Activated CD8-positive, alpha-beta T cell treated with anti-CD3 and anti-CD28 coated beads for 36 hours (primary cell): ENCODE data around the gene BFSP2. TPM values are rescaled to one million over a fixed set of nuclear protein-coding genes. Genes with fewer than 3 reads are reported as not detected.

ENCODE experiments used
- ATAC-seq: fragments of 200-7000 bp; cut with Tn5 transposase; one replicate; pipeline ENCODE4 v1.10.0; 2021; ENCODE audit warnings: mild to moderate bottlenecking, moderate library complexity
- CTCF ChIA-PET: fragments of 350-600 bp; sonication (Branson Sonifier 250); formaldehyde crosslinking; loops from one replicate; lab custom pipeline; 2021; ENCODE audit warnings: antibody characterized with exemption; lab: Charles Lee
- POLR2A ChIA-PET: fragments of 350-600 bp; sonication (Branson Sonifier 250); formaldehyde crosslinking; loops from one replicate; lab custom pipeline; 2021; ENCODE audit warnings: antibody characterized with exemption; lab: Charles Lee
- DNase-seq: peaks from one replicate; pipeline ENCODE4 v3.0.0-alpha.2; 2020
- H3K27ac Mint-ChIP-seq: one replicate; pipeline ENCODE4 v1.8.0; 2021; ENCODE audit warnings: mild to moderate bottlenecking, mixed read lengths
- H3K27me3 Mint-ChIP-seq: one replicate; pipeline ENCODE4 v1.8.0; 2021; ENCODE audit warnings: mixed read lengths
- H3K36me3 Mint-ChIP-seq: one replicate; pipeline ENCODE4 v1.8.0; 2021; ENCODE audit warnings: low read depth, mixed read lengths
- H3K4me1 Mint-ChIP-seq: one replicate; pipeline ENCODE4 v1.8.0; 2021; ENCODE audit warnings: low read depth, mixed read lengths
- H3K4me3 Mint-ChIP-seq: one replicate; pipeline ENCODE4 v1.8.0; 2021; ENCODE audit warnings: mild to moderate bottlenecking, moderate library complexity, mixed read lengths
- H3K9me3 Mint-ChIP-seq: one replicate; pipeline ENCODE4 v1.8.0; 2021; ENCODE audit warnings: mixed read lengths
- intact Hi-C: fragments of 100-400 bp; cut with micrococcal nuclease; formaldehyde crosslinking; loops from one replicate; pipeline ENCODE4 v1.10.0; 2022
- total RNA-seq, 2 experiments: library from RNA; stranded (reverse); gene quantifications; one replicate each; pipeline ENCODE4 v1.2.3, GENCODE V29; 2021
- TF ChIP-seq, protein P1 (sequence below): fragments of 200-600 bp; IDR thresholded peaks from one replicate; pipeline ENCODE4 v1.8.0; 2022; ENCODE audit warnings: antibody characterized with exemption, mild to moderate bottlenecking

Gene BFSP2
- total RNA-seq, 2 experiments from 2014 or later: 0.51 to 1.1 TPM

DNA sequence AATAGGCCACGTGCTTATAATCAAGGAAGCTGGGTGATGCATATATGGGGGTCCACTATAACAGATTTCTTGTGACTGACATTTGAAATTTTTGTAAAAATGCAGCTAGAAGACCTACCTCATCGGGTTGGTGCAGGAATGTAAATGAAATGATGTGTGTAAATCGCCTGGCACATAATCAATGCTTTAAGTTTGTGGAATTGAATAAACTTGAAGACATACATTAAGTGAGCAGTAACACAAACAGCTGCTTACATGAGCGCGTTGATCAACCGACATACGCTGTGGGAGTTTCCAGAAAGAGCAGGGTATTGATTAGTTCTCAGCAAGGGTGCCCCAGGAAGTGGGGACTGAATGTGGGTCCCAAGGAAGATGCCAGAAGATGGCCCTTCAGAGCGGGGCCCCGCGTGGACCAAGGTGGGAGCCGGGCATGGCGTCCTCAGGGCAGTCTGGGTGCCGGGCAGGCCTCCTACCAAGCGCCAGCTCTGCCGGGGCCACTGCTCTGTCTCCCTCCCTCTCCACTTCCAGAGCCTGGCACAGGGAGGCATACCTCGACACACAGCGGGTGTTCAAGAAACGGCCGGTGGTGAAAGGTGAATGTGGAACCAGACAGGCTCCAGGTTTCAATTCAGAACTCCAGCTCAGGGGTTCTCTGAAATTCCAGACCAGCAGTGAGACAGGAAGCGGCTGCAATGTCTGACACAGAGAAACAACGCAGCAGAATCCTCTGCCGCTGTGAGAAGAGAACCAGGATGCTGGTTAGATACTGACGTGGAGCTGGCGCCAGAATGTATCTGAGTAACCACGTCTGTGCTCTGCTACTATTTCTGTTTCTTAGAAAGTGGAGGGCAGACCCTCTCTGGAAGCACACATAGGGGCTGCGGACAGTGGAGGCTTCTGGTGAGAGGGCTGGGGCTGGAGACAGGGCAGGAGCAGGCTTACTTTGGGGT lies 12.6 kb downstream of the BFSP2 start:
- TF ChIP-seq, protein P1, sequence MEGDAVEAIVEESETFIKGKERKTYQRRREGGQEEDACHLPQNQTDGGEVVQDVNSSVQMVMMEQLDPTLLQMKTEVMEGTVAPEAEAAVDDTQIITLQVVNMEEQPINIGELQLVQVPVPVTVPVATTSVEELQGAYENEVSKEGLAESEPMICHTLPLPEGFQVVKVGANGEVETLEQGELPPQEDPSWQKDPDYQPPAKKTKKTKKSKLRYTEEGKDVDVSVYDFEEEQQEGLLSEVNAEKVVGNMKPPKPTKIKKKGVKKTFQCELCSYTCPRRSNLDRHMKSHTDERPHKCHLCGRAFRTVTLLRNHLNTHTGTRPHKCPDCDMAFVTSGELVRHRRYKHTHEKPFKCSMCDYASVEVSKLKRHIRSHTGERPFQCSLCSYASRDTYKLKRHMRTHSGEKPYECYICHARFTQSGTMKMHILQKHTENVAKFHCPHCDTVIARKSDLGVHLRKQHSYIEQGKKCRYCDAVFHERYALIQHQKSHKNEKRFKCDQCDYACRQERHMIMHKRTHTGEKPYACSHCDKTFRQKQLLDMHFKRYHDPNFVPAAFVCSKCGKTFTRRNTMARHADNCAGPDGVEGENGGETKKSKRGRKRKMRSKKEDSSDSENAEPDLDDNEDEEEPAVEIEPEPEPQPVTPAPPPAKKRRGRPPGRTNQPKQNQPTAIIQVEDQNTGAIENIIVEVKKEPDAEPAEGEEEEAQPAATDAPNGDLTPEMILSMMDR: no peak
- Mint-ChIP-seq H3K4me3 (no peak overlapping the region), H3K27me3 (no peaks in the 10 kb centered on the region), H3K27ac (no peak overlapping the region), H3K9me3 (no peaks in the 10 kb centered on the region), H3K4me1 (peaks cover 3% of the 10 kb centered on the region), H3K36me3 (no peaks in the 10 kb centered on the region)
- intact Hi-C loops: no loop called here
- DNase-seq (no peak), ATAC-seq (peak; percentile 19)
- POLR2A ChIA-PET: interaction anchor here (0.6 to 1.2 kb wide), 2 partner anchors 30 to 174 kb away, joined by 3 read pairs; no protein-coding TSS in a partner anchor
- CTCF ChIA-PET: interaction anchor here (1.1 to 1.3 kb wide), 2 partner anchors 12 to 686 kb away, joined by 3 to 4 read pairs; no protein-coding TSS in a partner anchor

DNA sequence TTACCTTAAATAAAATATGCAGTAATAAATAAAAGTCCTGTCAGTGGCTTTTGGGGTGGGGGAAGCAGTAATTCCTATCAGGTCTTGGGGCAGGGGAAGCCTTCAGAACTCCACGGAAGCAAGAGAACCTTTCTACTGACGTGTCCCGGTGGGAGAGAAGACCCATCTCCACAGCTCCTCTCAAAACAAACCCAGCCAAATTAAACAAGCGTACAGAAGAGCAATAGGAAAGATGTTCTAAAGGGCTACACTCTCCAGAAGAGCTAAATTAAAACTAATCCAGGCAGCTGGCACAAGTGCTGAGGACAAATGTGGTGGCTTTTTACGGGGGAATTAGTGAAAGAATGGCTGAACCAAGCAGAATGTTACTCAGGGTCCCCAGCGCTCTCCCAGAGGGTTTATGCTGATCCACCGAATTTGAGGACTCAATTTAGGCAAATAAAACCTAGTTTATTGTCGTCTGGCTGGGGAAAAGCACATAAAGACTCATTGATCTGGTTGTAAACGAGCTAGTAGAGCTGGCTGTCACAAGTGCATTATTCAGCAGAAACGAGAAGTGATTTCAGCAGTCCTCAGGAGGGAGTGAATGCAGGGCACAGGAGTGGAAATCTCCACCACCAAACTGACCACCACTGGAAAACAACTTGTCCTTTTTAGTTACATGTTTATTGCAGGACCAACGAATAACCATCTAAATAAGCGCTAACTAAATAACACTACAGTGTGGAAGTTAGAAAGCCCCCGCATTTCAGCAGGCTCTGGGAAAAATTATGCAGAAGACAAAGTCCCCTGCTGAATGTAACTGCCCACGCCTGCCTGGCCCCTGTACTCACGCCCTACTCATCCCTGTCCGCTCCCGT lies 13.5 kb downstream of the BFSP2 start:
- Mint-ChIP-seq H3K27ac (no peak overlapping the region), H3K4me1 (peaks cover 3% of the 10 kb centered on the region), H3K36me3 (no peaks in the 10 kb centered on the region), H3K9me3 (no peaks in the 10 kb centered on the region), H3K4me3 (no peak overlapping the region), H3K27me3 (no peaks in the 10 kb centered on the region)
- ChIA-PET CTCF (interaction anchor here (0.7 to 1.1 kb wide), 2 partner anchors 8 to 11 kb away, joined by 4 read pairs; no protein-coding TSS in a partner anchor), POLR2A (interaction anchor here (0.6 to 1.2 kb wide), 2 partner anchors 31 to 173 kb away, joined by 3 read pairs; no protein-coding TSS in a partner anchor)
- TF ChIP-seq, protein P1: no peak
- intact Hi-C loops: no loop called here
- ATAC-seq: peak; percentile 60
- peak; percentile 26 for DNase-seq

DNA sequence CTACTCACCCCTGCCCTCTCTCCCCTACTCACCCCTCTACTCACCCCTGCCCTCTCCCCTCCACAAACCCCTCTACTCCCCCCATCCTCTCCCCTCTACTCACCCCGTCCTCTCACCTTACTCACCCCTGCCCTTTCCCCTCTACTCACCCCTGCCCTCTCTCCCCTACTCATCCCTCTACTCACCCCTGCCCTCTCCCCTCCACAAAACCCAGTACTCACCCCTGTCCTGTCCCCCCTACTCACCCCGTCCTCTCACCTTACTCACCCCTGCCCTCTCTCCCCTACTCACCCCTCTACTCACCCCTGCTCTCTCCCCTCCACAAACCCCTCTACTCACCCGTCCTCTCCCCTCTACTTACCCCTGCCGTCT lies 14.2 kb downstream of the BFSP2 start:
- no peak for ATAC-seq
- TF ChIP-seq, protein P1: no peak
- H3K36me3 Mint-ChIP-seq: no peaks in the 10 kb centered on the region
- DNase-seq: no peak
- intact Hi-C loops: no loop called here
- no peaks in the 10 kb centered on the region for H3K9me3 Mint-ChIP-seq
- no peaks in the 10 kb centered on the region for H3K27me3 Mint-ChIP-seq
- no peak overlapping the region for H3K27ac Mint-ChIP-seq
- ChIA-PET POLR2A (no interaction called here), CTCF (interaction anchor here (0.7 kb wide), 1 partner anchor 9 kb away, joined by 4 read pairs; no protein-coding TSS in a partner anchor)
- peaks cover 3% of the 10 kb centered on the region for H3K4me1 Mint-ChIP-seq
- H3K4me3 Mint-ChIP-seq: no peak overlapping the region

DNA sequence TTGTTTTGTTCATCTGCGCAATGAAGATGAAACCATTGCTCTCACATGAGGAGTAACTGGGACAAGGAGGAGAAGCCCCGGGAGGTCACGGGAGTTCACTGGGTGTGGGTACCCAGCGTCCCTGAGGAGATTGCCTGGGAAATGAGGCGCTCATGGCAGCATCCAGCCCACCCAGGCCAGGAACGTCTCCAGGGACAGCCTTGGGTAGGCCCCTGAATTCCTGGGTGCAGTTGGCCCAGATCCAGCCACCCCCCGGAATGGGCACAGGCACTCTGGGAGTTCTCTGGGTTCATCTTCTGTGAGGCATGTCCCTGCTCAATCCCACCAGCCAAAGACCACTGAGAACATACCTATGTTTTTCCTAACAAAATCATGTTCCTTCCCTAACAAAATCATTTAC lies 18.5 kb downstream of the BFSP2 start:
- POLR2A ChIA-PET: no interaction called here
- TF ChIP-seq, protein P1: no peak
- ATAC-seq (no peak), DNase-seq (no peak)
- intact Hi-C loops: no loop called here
- Mint-ChIP-seq H3K4me3 (no peak overlapping the region), H3K36me3 (no peaks in the 10 kb centered on the region), H3K4me1 (peaks cover 3% of the 10 kb centered on the region), H3K27ac (no peak overlapping the region), H3K27me3 (no peaks in the 10 kb centered on the region), H3K9me3 (no peaks in the 10 kb centered on the region)
- CTCF ChIA-PET: no interaction called here
